Inflammatory macrophage treated with lipopolysaccharide for 1 hour (primary cell): ENCODE results near the gene ABI3BP.

Source experiments
- DNase-seq, 2 donors: peaks; one replicate each; pipeline ENCODE4 v3.0.0-alpha.2; 2020 to 2022

Gene ABI3BP

DNA sequence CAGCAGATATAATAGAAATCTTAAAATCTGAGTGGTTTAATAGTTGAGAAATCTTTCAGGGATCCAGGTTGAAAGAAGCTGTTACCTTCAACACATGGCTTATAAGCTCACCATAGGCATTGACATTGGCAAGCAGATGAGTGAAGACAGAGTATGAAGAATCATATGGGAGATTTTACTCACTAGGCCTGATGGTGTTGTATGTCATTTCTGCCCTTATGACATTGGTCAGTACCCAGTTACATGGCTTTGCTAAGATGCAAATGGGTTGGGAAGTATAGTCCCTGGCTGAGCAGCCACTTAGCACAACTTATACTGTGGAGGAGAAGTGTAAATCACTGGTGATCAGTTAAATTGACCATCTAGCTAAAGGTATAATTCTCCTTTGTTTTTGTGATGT is 278.0 kb downstream of the ABI3BP start:
- no peak for DNase-seq

DNA sequence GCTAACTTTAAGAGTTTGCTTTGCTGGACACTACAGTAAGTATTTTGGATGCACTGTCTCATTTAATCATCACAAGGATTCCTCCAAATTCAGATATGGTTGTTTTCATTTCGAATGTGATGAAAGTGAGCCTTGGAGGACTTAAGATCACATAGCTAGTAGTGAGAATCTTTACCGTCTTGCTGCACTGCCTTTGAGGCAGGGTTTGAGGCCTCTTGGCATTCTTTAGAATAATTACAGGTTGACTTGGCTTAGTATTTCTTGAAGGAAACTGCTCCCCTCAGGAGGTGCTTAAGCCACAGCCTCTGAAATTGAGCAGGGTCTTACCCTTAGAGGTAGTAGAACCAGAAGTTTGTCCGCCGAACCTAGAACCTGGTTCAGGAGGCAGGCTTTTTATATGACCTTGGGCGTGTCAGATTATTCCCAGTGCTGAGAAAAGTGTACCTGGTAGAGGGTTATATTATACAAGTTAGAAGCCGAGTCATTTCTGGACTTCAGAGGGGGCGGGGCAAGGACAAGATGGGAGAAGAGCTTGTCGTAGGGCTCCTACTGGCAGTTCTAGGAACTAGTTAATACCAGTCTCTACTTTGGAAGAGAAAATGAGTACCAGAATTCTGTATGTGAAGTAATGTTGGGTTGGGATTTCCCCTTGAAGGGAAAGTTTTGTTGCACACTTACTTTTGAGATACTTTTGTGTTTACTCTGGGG is 282.8 kb downstream of the ABI3BP start:
- peak; percentile 83 to 87 for DNase-seq

DNA sequence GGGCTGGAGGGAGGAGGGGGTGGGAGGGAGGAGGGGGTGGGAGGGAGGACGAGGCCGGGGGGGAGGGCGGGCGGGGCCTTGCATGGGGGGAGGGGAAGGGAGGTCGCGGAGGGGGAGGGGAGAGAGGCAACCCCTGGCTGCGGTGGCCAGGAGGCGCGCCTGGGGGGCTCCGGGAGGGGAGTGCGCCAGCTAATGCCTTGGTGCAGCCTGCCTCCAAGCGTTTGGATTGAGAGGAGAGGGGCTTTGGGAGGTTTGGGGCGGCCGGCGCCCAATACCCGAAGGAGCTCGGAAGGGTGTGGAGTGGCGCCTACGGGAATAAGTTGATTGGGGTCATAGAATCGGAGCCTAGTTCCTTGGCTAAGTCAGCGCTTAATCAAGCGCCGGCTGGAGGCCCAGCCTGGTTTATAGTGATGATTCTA is 283.4 kb downstream of the ABI3BP start:
- no peak for DNase-seq

DNA sequence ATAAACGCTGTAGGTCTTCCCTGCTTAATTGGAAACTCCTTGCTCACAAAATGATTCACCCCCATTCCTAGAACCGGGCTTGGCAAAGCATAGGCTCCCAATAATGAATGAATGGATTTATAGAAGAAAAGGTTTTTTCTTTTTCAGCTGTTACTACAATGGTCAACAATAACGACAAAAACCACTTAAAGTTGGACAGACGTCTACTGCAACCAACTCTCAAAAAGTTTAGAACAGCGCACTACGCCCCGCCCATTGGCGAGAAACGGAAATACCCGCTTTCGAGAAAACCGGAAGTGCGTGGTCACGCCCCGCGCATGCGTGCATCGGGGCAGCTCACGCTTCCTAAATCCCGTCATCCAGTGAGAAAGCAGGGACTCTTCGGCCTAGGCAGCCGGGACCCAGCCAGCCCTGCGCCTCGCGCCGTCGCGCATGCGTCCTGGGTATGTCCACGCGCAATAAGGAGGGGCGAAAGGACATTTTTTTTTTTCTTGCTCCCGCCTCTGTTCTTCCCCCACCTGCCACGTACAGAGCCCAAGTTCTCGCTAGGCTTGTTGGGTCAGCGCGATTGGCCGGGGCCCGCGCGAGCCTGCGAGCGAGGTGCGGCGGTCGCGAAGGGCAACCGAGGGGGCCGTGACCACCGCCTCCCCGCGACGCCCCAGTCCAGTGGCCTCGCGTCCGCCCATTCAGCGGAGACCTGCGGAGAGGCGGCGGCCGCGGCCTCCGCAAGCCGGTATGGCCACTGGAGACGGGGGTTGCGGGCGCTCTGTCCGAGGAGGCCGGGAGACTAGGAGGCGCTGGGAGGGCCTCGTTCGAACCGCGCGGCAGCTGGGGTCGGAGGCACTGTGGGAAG is 284.0 kb downstream of the ABI3BP start, which contains the start of gene TFG:
TFG (plus strand) TSS at position 506 of the 853 bp plus-strand sequence. CDS start 4,192 bp downstream, outside the sequence.
- DNase-seq = peak; percentile 99 to 100

DNA sequence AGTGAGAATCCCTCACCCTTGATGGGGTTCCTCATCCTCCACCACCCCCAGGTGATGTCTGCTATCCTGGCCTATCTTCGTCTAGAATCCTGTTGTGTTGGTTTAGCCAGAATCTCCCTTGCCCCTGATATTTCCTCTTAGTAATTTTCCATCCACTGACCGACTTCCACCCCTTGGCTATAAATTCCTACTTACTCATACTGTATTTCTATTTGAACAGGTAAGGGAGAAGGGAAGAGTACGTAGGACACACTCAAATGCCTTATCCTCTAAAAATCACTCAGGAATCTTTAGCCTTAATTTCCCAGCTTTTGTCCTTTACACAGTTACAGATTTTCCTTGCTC is 284.6 kb downstream of the ABI3BP start:
- no peak for DNase-seq

DNA sequence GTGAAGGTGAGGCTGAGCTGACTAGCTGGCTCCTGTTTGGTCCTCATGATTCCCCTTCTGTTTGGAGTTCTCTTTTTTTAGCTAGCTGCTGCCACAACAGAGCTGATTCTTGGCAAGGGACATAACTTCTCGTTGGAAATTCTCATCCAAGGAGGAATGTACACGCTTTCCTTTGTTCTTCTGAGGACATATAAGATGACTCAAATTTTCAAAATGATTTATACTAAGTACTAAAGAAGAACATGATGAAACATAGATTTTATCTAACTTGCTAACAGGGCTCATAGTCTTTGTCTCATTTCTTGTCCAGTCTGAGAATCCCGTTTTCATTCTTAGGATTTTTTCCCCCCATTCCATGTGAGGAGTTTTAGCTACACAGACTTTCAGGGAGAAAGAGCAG is 286.9 kb downstream of the ABI3BP start:
- no peak for DNase-seq

DNA sequence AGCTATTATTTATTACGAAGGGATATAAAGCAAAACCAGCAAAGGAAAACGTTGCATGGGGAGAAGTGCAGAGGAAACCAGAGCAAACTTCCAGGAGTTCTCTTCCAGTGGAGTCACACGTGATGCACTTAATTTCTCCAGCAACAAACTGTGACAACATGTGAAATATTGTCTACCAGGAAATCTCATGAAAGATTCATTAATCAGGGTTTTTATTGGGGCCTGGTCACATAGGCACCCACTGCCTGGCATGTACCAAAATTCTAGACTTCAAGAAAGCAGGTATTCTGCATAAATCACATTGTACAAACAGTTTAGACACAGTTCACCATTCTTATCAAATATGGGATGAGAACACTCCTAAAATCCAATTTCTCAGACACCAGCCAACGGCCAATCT is 289.4 kb downstream of the ABI3BP start:
- DNase-seq = no peak

DNA sequence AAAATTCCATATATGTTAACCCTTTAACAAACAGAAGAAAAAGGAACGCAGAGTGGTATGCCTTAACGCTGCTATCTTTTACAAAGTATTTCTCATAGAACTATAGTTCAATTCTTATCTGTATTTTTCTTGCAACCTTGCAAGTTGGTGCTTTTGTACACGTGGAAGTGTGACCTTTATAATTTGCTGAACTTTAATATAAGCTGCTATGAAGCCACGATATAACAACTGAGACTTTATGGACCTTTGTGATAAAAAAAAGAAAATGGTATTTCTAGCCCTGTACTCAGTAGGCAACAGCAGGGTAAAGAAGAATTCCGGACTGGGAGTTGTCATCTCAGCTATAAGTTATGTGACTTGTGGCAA is 290.3 kb downstream of the ABI3BP start:
- DNase-seq = no peak

DNA sequence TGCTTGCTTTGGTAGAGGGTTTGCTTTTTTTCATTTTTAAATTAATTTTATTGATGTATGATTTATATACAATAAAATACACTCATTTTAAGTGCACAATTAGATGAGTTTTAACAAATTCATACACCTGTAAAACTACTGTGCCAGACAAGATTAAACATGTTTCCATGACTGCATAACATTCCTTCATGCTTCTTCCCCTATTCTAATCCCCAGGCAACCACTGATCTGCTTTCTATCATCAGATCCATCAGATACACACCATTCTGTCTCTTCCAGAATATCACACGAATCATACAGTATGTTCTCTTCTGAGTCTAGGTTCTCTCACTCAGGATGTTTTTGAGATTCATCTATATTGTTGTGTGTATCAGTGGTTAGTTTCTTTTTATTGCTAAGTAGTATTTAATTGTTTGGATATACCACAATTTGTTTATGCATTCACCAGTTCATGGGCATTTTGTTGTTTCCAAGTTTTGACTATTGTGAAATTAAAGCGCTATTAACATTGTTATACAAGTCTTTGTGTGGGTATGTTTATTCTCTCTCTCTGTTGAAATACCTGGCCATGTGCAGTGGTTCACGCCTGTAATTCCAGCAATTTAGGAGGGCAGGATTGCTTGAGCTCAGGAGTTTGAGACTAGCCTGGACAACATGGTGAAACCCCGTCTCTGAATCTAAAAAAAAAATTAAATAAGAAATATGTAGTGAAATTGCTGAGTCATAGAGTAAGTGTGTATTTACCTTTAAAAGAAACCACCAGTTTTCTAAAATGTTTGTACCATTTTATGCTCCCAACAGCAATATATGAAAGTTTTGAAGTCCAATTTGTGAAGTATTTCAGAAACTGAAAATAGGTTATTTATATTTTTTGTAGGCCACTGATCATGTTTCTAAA is 290.9 kb downstream of the ABI3BP start:
- no peak for DNase-seq

DNA sequence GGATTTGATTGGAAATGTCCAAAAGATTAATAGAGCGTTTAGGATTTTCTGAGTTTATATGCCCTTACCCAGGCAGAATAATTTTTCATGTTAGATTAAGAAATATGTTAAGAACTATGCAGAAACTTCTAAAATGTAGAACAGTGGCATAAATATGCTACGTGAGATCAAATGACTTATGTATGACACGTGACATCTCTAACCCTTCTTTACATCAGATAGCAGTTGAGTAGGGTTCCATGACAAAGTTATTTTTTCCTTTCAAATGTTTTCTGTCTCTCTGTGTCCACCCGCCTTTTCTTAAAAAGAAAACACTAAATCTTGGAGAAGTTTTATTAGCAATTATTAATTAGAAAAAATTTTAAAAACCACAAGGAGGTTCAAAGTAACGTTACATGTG is 292.5 kb downstream of the ABI3BP start:
- DNase-seq = no peak
